H1 (cell line): ENCODE measurements around the gene NAP1L5. TPM values are rescaled to one million over a fixed set of nuclear protein-coding genes. Genes with fewer than 3 reads are reported as not detected.

Experiments used
- CTCF ChIA-PET: fragments of 300-600 bp; sonication (Branson Sonifier 250); formaldehyde crosslinking; loops from one replicate; lab custom pipeline; 2021; ENCODE audit not compliant: partially characterized antibody; lab: Charles Lee
- POLR2A ChIA-PET: fragments of 300-600 bp; sonication (Branson Sonifier 250); formaldehyde crosslinking; loops from one replicate; lab custom pipeline; 2021; ENCODE audit warnings: inconsistent platforms; ENCODE audit not compliant: partially characterized antibody; lab: Charles Lee
- DNase-seq, 2 experiments: peaks; one replicate each; pipeline versions ENCODE4 v3.0.0 to v3.0.0-alpha.2; 2010 to 2022; ENCODE audit warnings: low spot score in 2 of 2, low read depth in 1 of 2, mixed read lengths in 1 of 2
- FAIRE-seq: peaks from 2 replicates; lab custom pipeline; 2011; peaks lifted over from hg19 to GRCh38; lab: Jason Lieb, UNC
- H2AFZ ChIP-seq: 2 replicates; pipeline ENCODE4 v1.8.1; 2012; ENCODE audit warnings: low read length, inconsistent platforms
- H2AK5ac ChIP-seq: 2 replicates; pipeline ENCODE4 v1.6.1; 2013; ENCODE audit warnings: low read depth, low read length
- H2BK120ac ChIP-seq: replicated peaks from 2 replicates; pipeline ENCODE3; 2013; ENCODE audit warnings: low read depth, low read length, inconsistent platforms
- H2BK12ac ChIP-seq: 2 replicates; pipeline ENCODE4 v1.6.1; 2013; ENCODE audit warnings: low read depth, low read length
- H2BK15ac ChIP-seq: 2 replicates; pipeline ENCODE4 v1.6.1; 2013; ENCODE audit warnings: low read length
- H2BK20ac ChIP-seq: 2 replicates; pipeline ENCODE4 v1.6.1; 2013; ENCODE audit warnings: low read length
- H2BK5ac ChIP-seq: 2 replicates; pipeline ENCODE4 v1.6.1; 2013; ENCODE audit warnings: low read depth, low read length
- H3K14ac ChIP-seq: 2 replicates; pipeline ENCODE4 v1.6.1; 2013; ENCODE audit warnings: inconsistent platforms; ENCODE audit not compliant: insufficient read length
- H3K18ac ChIP-seq: 2 replicates; pipeline ENCODE4 v1.6.1; 2013; ENCODE audit warnings: low read length; ENCODE audit errors: extremely low read depth
- H3K23ac ChIP-seq: 2 replicates; pipeline ENCODE4 v1.6.1; 2013; ENCODE audit warnings: inconsistent platforms; ENCODE audit not compliant: insufficient read length
- H3K23me2 ChIP-seq: 2 replicates; pipeline ENCODE4 v1.6.1; 2013; ENCODE audit warnings: low read depth, low read length
- H3K27ac ChIP-seq: 2 replicates; pipeline ENCODE4 v1.6.1; 2011; ENCODE audit warnings: low read depth, low read length, inconsistent platforms
- H3K27me3 ChIP-seq, 4 experiments: replicated peaks in 1 of 4; 1 replicate in 1 of 4; 2 replicates in 3 of 4; pipeline versions ENCODE4 v1.6.1 to v1.8.1; 2011 to 2013; ENCODE audit warnings: low read length in 3 of 4, mild to moderate bottlenecking in 3 of 4, inconsistent platforms in 2 of 4, mixed read lengths in 2 of 4, moderate library complexity in 1 of 4; ENCODE audit not compliant: control insufficient read depth in 3 of 4, insufficient read depth in 3 of 4; ENCODE audit errors: extremely low read depth in 1 of 4
- H3K36me3 ChIP-seq, 4 experiments: 2 replicates each; pipeline versions ENCODE4 v1.6.1 to v1.8.1; 2011 to 2013; ENCODE audit warnings: mild to moderate bottlenecking in 4 of 4, low read length in 3 of 4, moderate library complexity in 2 of 4, control low read depth in 1 of 4, inconsistent platforms in 1 of 4; ENCODE audit not compliant: insufficient read depth in 4 of 4, control insufficient read depth in 2 of 4
- H3K4ac ChIP-seq: replicated peaks from 2 replicates; pipeline ENCODE3; 2013; ENCODE audit warnings: low read length, low read depth, mixed read lengths, inconsistent platforms; ENCODE audit not compliant: insufficient read length
- H3K4me1 ChIP-seq, 4 experiments: replicated peaks in 1 of 4; 1 replicate in 1 of 4; 2 replicates in 3 of 4; pipeline versions ENCODE4 v1.6.1 to v1.8.1; 2011 to 2013; ENCODE audit warnings: low read length in 3 of 4, inconsistent platforms in 2 of 4, mixed read lengths in 1 of 4; ENCODE audit not compliant: insufficient read depth in 4 of 4, control insufficient read depth in 3 of 4
- H3K4me2 ChIP-seq, 2 experiments: 2 replicates each; pipeline versions ENCODE4 v1.6.1 to v1.8.1; 2011 to 2013; ENCODE audit warnings: low read depth in 2 of 2, low read length in 2 of 2, control low read depth in 1 of 2, inconsistent platforms in 1 of 2, mild to moderate bottlenecking in 1 of 2; ENCODE audit not compliant: insufficient read depth in 1 of 2
- H3K4me3 ChIP-seq, 4 experiments: fragments of 200-600, 300-600 bp in 1 of 4; sonication (generic), shearing (Covaris generic), sonication (Bioruptor Twin) in 1 of 4; 2 replicates each; pipeline versions ENCODE4 v1.5.1 to v1.8.1; 2011 to 2016; ENCODE audit warnings: low read length in 4 of 4, low read depth in 3 of 4, control low read depth in 2 of 4, inconsistent platforms in 2 of 4, mild to moderate bottlenecking in 2 of 4, mixed read lengths in 1 of 4, moderate library complexity in 1 of 4; ENCODE audit not compliant: insufficient read depth in 2 of 4; ENCODE audit errors: extremely low read depth in 1 of 4
- H3K56ac ChIP-seq: replicated peaks from 2 replicates; pipeline ENCODE3; 2013; ENCODE audit warnings: low read depth, mild to moderate bottlenecking, mixed read lengths, low read length, inconsistent platforms; ENCODE audit not compliant: insufficient read length
- H3K79me1 ChIP-seq: 2 replicates; pipeline ENCODE4 v1.6.1; 2013; ENCODE audit warnings: low read depth, low read length, control low read depth
- H3K79me2 ChIP-seq, 2 experiments: 2 replicates each; pipeline versions ENCODE4 v1.6.1 to v1.8.1; 2012 to 2013; ENCODE audit warnings: low read length in 2 of 2, mild to moderate bottlenecking in 2 of 2, inconsistent platforms in 1 of 2; ENCODE audit not compliant: insufficient read depth in 2 of 2, control insufficient read depth in 1 of 2
- H3K9ac ChIP-seq, 4 experiments: replicated peaks in 1 of 4; 1 replicate in 1 of 4; 2 replicates in 3 of 4; pipeline versions ENCODE4 v1.6.1 to v1.8.1; 2011 to 2013; ENCODE audit warnings: low read depth in 3 of 4, low read length in 3 of 4, control low read depth in 2 of 4, mild to moderate bottlenecking in 2 of 4, moderate library complexity in 2 of 4, inconsistent platforms in 1 of 4; ENCODE audit errors: extremely low read depth in 1 of 4
- H3K9me3 ChIP-seq, 2 experiments: 2 replicates each; pipeline versions ENCODE4 v1.6.1 to v1.8.1; 2012 to 2013; ENCODE audit warnings: mild to moderate bottlenecking in 2 of 2, moderate library complexity in 2 of 2, control low read depth in 1 of 2, inconsistent platforms in 1 of 2, low read depth in 1 of 2, low read length in 1 of 2, mixed read lengths in 1 of 2; ENCODE audit not compliant: insufficient read depth in 2 of 2
- H4K20me1 ChIP-seq, 2 experiments: replicated peaks in 1 of 2; 2 replicates each; pipeline versions ENCODE3 to v1.8.1; 2011 to 2013; ENCODE audit warnings: inconsistent platforms in 2 of 2, low read length in 2 of 2, mild to moderate bottlenecking in 1 of 2; ENCODE audit not compliant: insufficient read depth in 2 of 2, control insufficient read depth in 1 of 2
- H4K5ac ChIP-seq: 2 replicates; pipeline ENCODE4 v1.6.1; 2013; ENCODE audit warnings: low read length, low read depth, mixed read lengths, inconsistent platforms; ENCODE audit not compliant: insufficient read length
- H4K8ac ChIP-seq: 2 replicates; pipeline ENCODE4 v1.8.0; 2013; ENCODE audit warnings: mild to moderate bottlenecking, moderate library complexity, low read length, inconsistent platforms; ENCODE audit not compliant: insufficient read depth; ENCODE audit errors: extremely low read depth
- H4K91ac ChIP-seq: replicated peaks from 2 replicates; pipeline ENCODE3; 2013; ENCODE audit warnings: low read length, mixed read lengths, inconsistent platforms; ENCODE audit not compliant: insufficient read length
- EP300 ChIP-seq, 2 experiments: IDR thresholded peaks; 1 replicate in 1 of 2; 2 replicates in 1 of 2; pipeline ENCODE4 v1.6.1; 2011 to 2012; ENCODE audit warnings: low read depth in 2 of 2, low read length in 2 of 2, mild to moderate bottlenecking in 2 of 2, borderline replicate concordance in 1 of 2, inconsistent platforms in 1 of 2, moderate library complexity in 1 of 2
- KDM1A ChIP-seq: fragments of 200-600, 300-600 bp; sonication (generic); IDR thresholded peaks from 2 replicates; pipeline ENCODE4 v1.7.1; 2016; ENCODE audit warnings: mild to moderate bottlenecking, low read length, borderline replicate concordance
- KDM5A ChIP-seq: fragments of 200-600 bp; IDR thresholded peaks from 2 replicates; pipeline ENCODE4 v1.7.1; 2012; ENCODE audit warnings: mild to moderate bottlenecking, low read length, inconsistent platforms, mixed read lengths
- POLR2AphosphoS5 ChIP-seq: IDR thresholded peaks from 2 replicates; pipeline ENCODE4 v1.6.1; 2011; ENCODE audit warnings: low read depth, low read length
- RNF2 ChIP-seq: fragments of 200-900, 300-1000 bp; sonication (generic); IDR thresholded peaks from 2 replicates; pipeline ENCODE4 v1.7.1; 2016; ENCODE audit warnings: borderline replicate concordance, low read depth, mild to moderate bottlenecking, antibody characterized with exemption, low read length; ENCODE audit not compliant: poor library complexity, severe bottlenecking; ENCODE audit errors: missing control alignments
- SAP30 ChIP-seq: fragments of 300-600 bp; sonication (generic); IDR thresholded peaks from 2 replicates; pipeline ENCODE4 v1.7.1; 2012; ENCODE audit warnings: low read length, moderate library complexity, mild to moderate bottlenecking, inconsistent platforms; ENCODE audit not compliant: insufficient read depth, insufficient replicate concordance
- SUZ12 ChIP-seq: fragments of 200-600 bp; sonication (generic); IDR thresholded peaks from 2 replicates; pipeline ENCODE4 v1.6.1; 2012; ENCODE audit warnings: mild to moderate bottlenecking, inconsistent platforms, low read length, moderate library complexity, mixed read lengths
- TAF1 ChIP-seq: IDR thresholded peaks from 2 replicates; pipeline ENCODE4 v1.6.1; 2011; ENCODE audit warnings: mild to moderate bottlenecking, low read depth, low read length
- WGBS, 2 experiments: shearing (Covaris generic) in 1 of 2; methylation state at CpG; one replicate each; pipeline versions ENCODE4 v1.1.6 to v1.1.7; 2013 to 2015; ENCODE audit warnings: low lambda C conversion rate in 2 of 2, mixed read lengths in 2 of 2, inconsistent platforms in 1 of 2, low coverage in 1 of 2, missing lambda C conversion rate in 1 of 2; ENCODE audit not compliant: insufficient replicate concordance in 2 of 2, insufficient coverage in 1 of 2, insufficient read length in 1 of 2; ENCODE audit errors: extremely low coverage in 1 of 2, missing lambda C conversion rate in 1 of 2; 5-methylcytosine and 5-hydroxymethylcytosine counted together
- polyA plus RNA-seq, 7 experiments: library from polyadenylated mRNA; depleted of rRNA in 3 of 7; stranded (reverse) in 5 of 7; unstranded in 2 of 7; fragments of >200 nt in 5 of 7; fragments of 200-250 nt in 2 of 7; gene quantifications; 1 replicate in 5 of 7; 2 replicates in 1 of 7; 4 replicates in 1 of 7; pipeline versions ENCODE4 v1.2.1 to v1.2.3, GENCODE V29; 2011 to 2013; ENCODE audit warnings: missing spikeins in 2 of 7, mixed read lengths in 2 of 7
- total RNA-seq: library from RNA; stranded (reverse); fragmentation: NEBNext Ultra II Directional; extraction: Animal tissue kit (Norgen Biotek cat#: 25700); gene quantifications from 2 replicates; pipeline ENCODE4 v1.2.1, GENCODE V29; 2021
- TF ChIP-seq, protein P1 (sequence below), 3 experiments: IDR thresholded peaks; 1 replicate in 2 of 3; 2 replicates in 1 of 3; pipeline versions ENCODE4 v1.5.1 to v1.6.1; 2011; ENCODE audit warnings: low read length in 3 of 3, mild to moderate bottlenecking in 3 of 3, inconsistent platforms in 2 of 3, low read depth in 1 of 3, moderate library complexity in 1 of 3; ENCODE audit not compliant: insufficient read depth in 1 of 3; ENCODE audit errors: control extremely low read depth in 1 of 3
- TF ChIP-seq, protein P2 (sequence below): IDR thresholded peaks from 2 replicates; pipeline ENCODE4 v1.6.1; 2011; ENCODE audit warnings: low read depth, mild to moderate bottlenecking, low read length; ENCODE audit not compliant: insufficient read depth

The NAP1L5 gene
- total and polyA plus RNA-seq, 2 of the 8 experiments (the other 6 are each of a cell fraction or from before 2014, with no cell fraction given): 1.3 to 2.7 TPM

DNA sequence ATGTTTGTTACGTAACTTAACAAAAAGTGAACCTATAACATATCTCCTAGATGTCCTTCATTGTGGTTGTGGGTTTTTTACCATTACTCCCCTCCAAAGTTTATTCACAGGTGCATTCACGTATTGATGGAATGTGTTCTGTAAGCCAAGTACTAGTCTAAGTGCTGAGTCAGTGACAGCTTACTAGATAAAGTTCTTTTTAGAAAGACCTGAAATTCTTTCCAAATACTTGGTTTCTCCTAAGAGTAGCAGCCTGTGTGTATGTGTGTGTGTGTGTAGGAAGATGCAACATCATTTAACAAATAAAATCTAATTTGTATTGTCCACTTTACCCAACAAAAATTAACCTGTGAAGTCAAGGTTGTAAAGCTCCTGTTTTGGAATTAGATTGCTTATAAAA is 22.1 kb downstream of the NAP1L5 start:
- DNase-seq: no peak
- no peaks in the 10 kb centered on the region for H3K36me3 ChIP-seq
- TF ChIP-seq SAP30: no peak
- TF ChIP-seq, protein P1, sequence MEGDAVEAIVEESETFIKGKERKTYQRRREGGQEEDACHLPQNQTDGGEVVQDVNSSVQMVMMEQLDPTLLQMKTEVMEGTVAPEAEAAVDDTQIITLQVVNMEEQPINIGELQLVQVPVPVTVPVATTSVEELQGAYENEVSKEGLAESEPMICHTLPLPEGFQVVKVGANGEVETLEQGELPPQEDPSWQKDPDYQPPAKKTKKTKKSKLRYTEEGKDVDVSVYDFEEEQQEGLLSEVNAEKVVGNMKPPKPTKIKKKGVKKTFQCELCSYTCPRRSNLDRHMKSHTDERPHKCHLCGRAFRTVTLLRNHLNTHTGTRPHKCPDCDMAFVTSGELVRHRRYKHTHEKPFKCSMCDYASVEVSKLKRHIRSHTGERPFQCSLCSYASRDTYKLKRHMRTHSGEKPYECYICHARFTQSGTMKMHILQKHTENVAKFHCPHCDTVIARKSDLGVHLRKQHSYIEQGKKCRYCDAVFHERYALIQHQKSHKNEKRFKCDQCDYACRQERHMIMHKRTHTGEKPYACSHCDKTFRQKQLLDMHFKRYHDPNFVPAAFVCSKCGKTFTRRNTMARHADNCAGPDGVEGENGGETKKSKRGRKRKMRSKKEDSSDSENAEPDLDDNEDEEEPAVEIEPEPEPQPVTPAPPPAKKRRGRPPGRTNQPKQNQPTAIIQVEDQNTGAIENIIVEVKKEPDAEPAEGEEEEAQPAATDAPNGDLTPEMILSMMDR (IDR thresholded peaks at IDR 0.05; ENCODE audit: control extremely low read depth in 1 of 3, insufficient read depth in 1 of 3, low read depth in 1 of 3, low read length in 3 of 3): no peak
- no peak for TF ChIP-seq SUZ12
- TF ChIP-seq TAF1: no peak
- no peak for TF ChIP-seq POLR2AphosphoS5
- TF ChIP-seq, protein P2, sequence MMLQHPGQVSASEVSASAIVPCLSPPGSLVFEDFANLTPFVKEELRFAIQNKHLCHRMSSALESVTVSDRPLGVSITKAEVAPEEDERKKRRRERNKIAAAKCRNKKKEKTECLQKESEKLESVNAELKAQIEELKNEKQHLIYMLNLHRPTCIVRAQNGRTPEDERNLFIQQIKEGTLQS: no peak
- no peak for TF ChIP-seq RNF2
- no peak for TF ChIP-seq KDM5A
- TF ChIP-seq KDM1A: no peak
- no peak for TF ChIP-seq EP300 (IDR thresholded peaks at IDR 0.05; ENCODE audit: borderline replicate concordance in 1 of 2, low read depth in 2 of 2, low read length in 2 of 2)

More for the DNA sequence above, 22.1 kb downstream of the NAP1L5 start:
- Histone ChIP-seq H2AFZ (no peak overlapping the region), H4K8ac (no peak overlapping the region), H4K20me1 (no peaks in the 10 kb centered on the region), H3K79me2 (no peaks in the 10 kb centered on the region), H3K79me1 (no peaks in the 10 kb centered on the region), H4K5ac (no peak overlapping the region), H2BK15ac (no peak overlapping the region), H3K23me2 (no peaks in the 10 kb centered on the region), H3K27me3 (no peaks in the 10 kb centered on the region), H3K9me3 (no peaks in the 10 kb centered on the region), H2BK5ac (no peak overlapping the region), H2AK5ac (no peak overlapping the region), H4K91ac (no peak overlapping the region), H3K4me2 (no peak overlapping the region), H3K4me1 (no peaks in the 10 kb centered on the region), H3K23ac (no peak overlapping the region), H3K14ac (no peak overlapping the region), H3K4ac (no peak overlapping the region), H3K9ac (no peak overlapping the region), H3K56ac (no peak overlapping the region), H3K4me3 (no peak overlapping the region), H2BK120ac (no peak overlapping the region), H2BK12ac (no peak overlapping the region), H3K18ac (no peak overlapping the region), H3K27ac (no peak overlapping the region), H2BK20ac (no peak overlapping the region)
- 93% methylated on average over 2 of the region's 2 CpGs; no CpG with 5 or more reads in 1 of the 2 experiments for WGBS, 2 experiments
- FAIRE-seq: no peak
- POLR2A ChIA-PET: no interaction called here
- CTCF ChIA-PET: interaction anchor here (1.2 kb wide), 1 partner anchor 28 kb away, joined by 3 read pairs; no protein-coding TSS in a partner anchor
